ENCODE data around the gene PLXNA2. TPM values are rescaled to one million over a fixed set of nuclear protein-coding genes. Genes with fewer than 3 reads are reported as not detected.

Gene PLXNA2
- total RNA-seq, 4 donors from 2014 or later: 19.8 to 41.6 (median 27.9) TPM

DNA sequence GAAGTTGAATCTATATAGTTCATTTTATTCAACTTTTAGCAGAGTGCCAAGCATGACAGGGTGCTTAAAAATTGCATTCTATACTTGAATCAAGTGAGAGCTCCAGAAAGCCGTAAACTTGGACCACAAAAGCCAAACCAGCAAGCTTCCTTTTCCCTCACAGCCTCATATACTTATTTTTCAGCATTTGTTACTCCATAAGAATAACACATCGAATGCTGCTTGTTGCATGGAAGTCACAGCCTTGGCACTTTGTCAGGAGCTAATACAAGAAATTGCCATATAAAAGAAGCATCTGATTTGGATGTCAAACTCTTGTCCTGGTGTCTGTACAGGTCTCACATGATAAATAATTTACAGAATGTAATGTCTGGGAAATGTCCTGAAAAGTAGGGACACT is 87.4 kb downstream of the PLXNA2 start:
- no peaks in the 10 kb centered on the region for H3K27me3 ChIP-seq
- intact Hi-C loops (cut with DNase I): no loop called here
- no peaks in the 10 kb centered on the region for H3K36me3 ChIP-seq
- H3K4me1 ChIP-seq: peaks cover 44 to 99% (median 98%) of the 10 kb centered on the region in 4 donors
- 61% methylated on average over 2 of the region's 2 CpGs for WGBS
- H3K9me3 ChIP-seq: no peaks in the 10 kb centered on the region
- no peak overlapping the region for H3K27ac ChIP-seq (replicated peaks in 1 of 4)
- no peak for DNase-seq (ENCODE audit: extremely low spot score)
- H3K4me3 ChIP-seq: no peak overlapping the region
- TF ChIP-seq, protein P1, sequence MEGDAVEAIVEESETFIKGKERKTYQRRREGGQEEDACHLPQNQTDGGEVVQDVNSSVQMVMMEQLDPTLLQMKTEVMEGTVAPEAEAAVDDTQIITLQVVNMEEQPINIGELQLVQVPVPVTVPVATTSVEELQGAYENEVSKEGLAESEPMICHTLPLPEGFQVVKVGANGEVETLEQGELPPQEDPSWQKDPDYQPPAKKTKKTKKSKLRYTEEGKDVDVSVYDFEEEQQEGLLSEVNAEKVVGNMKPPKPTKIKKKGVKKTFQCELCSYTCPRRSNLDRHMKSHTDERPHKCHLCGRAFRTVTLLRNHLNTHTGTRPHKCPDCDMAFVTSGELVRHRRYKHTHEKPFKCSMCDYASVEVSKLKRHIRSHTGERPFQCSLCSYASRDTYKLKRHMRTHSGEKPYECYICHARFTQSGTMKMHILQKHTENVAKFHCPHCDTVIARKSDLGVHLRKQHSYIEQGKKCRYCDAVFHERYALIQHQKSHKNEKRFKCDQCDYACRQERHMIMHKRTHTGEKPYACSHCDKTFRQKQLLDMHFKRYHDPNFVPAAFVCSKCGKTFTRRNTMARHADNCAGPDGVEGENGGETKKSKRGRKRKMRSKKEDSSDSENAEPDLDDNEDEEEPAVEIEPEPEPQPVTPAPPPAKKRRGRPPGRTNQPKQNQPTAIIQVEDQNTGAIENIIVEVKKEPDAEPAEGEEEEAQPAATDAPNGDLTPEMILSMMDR (IDR thresholded peaks at IDR 0.05): no peak
- TF ChIP-seq POLR2A (IDR thresholded peaks at IDR 0.05; ENCODE audit: low read depth) (no peak), EP300 (IDR thresholded peaks at IDR 0.05) (no peak)

DNA sequence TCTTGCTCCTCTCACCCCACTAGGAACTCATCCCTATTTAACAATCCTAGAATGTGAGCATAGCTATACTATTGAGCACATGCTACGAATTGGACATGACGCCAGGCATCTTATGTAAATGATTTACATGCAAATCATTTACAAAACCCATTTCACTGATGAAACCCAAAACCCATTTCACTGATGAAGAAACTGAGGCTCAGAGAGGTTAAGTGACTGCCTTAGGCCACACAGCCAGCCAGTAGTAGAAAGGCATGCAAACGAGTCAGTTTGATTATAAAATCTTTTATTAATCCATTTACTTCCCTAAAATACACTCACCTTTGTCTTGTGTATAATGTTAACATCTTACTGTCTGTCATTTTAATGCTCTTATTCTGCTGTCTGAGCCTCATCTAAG is 87.9 kb downstream of the PLXNA2 start:
- no peaks in the 10 kb centered on the region for H3K27me3 ChIP-seq
- H3K9me3 ChIP-seq: no peaks in the 10 kb centered on the region
- H3K36me3 ChIP-seq: no peaks in the 10 kb centered on the region
- WGBS: 77% methylated on average over 3 of the region's 3 CpGs
- no peak for DNase-seq (ENCODE audit: extremely low spot score)
- intact Hi-C loops (cut with DNase I): no loop called here
- H3K4me3 ChIP-seq: no peak overlapping the region
- peaks cover 41 to 99% (median 98%) of the 10 kb centered on the region in 4 donors for H3K4me1 ChIP-seq
- no peak overlapping the region for H3K27ac ChIP-seq (replicated peaks in 1 of 4)
- no peak for TF ChIP-seq EP300 (IDR thresholded peaks at IDR 0.05)
- TF ChIP-seq, protein P1 (IDR thresholded peaks at IDR 0.05): no peak

DNA sequence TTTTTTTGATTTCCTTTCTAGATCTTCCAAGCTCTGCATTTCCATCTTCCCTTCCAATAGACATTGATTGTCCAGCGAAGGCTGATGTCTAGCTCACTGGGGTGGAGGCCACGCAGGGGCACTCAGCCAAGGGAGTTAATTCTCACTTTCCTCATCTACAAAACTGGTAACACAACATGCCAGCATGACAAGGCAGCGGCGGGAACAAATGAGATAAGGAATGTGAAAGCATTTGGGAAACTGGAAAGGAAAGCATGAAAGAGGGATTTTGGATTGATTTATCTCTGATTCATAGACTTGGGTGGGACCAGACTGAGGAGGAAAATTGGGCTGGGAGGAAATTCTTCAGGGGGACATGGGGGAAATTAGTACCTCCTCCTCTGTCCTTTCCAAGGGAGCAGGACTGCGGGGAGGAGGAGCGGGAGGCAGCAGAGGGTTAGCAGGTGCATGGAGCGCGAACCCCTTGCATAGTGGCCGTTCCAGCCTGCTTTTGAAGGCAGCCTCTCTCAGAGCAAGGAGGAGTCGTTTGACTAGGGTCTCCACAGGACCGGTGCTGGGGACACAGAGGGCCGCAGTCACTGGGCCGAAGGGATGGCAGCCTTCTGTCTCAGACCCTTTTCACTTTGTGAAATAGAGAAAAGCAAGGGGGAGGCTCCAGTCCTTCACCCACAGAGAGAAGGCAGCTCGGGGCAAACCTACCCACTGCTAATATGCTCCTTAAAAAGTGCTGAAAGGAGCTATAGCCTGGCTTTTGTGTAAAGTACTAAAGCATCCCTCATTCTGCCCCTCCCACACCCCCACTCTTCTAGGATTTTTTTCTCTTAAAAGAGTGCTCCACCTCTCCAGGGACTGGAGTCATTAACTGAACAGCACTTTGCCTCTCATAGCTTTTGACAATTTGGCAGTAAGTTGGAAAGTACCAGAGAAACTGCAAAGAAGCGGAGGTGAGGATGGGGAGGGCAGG is 89.2 kb downstream of the PLXNA2 start:
- Histone ChIP-seq H3K4me1 (peaks cover 39 to 99% (median 98%) of the 10 kb centered on the region in 4 donors), H3K27ac (replicated peaks in 1 of 4) (no peak overlapping the region), H3K4me3 (no peak overlapping the region), H3K36me3 (no peaks in the 10 kb centered on the region), H3K27me3 (no peaks in the 10 kb centered on the region), H3K9me3 (no peaks in the 10 kb centered on the region)
- TF ChIP-seq EP300 (IDR thresholded peaks at IDR 0.05) (no peak), POLR2AphosphoS5 (IDR thresholded peaks at IDR 0.05) (no peak), POLR2A (IDR thresholded peaks at IDR 0.05; ENCODE audit: low read depth) (no peak)
- TF ChIP-seq, protein P1 (IDR thresholded peaks at IDR 0.05): no peak
- 85% methylated on average over 15 of the region's 15 CpGs for WGBS
- DNase-seq (ENCODE audit: extremely low spot score): no peak
- intact Hi-C loops (cut with DNase I): no loop called here

DNA sequence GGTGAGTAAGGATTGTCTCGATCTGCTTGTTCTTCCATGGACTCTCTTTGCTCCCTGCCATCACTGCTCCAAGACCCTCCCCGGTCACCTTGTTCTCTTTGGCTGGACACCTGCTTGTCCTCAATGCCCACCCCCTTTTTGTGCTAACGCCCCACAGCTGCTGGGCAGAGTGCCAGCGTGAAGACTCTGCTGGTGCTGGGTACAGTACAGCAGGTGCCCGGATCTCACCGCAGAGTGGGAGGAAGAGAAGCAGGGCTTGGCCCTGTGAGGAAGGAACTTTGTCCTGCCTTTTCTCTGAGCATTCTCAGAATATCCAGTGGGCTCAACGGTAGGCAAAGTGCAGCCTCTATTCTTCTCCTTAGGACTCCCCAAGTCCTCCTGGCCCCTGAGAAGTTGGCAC is 90.1 kb downstream of the PLXNA2 start:
- DNase-seq (ENCODE audit: extremely low spot score): no peak
- Histone ChIP-seq H3K36me3 (no peaks in the 10 kb centered on the region), H3K4me1 (peaks cover 37 to 98% (median 97%) of the 10 kb centered on the region in 4 donors), H3K4me3 (no peak overlapping the region), H3K27me3 (no peaks in the 10 kb centered on the region), H3K27ac (replicated peaks in 1 of 4) (no peak overlapping the region), H3K9me3 (no peaks in the 10 kb centered on the region)
- WGBS: 63% methylated on average over 4 of the region's 7 CpGs
- TF ChIP-seq POLR2A (IDR thresholded peaks at IDR 0.05; ENCODE audit: low read depth) (no peak), EP300 (IDR thresholded peaks at IDR 0.05) (no peak), POLR2AphosphoS5 (IDR thresholded peaks at IDR 0.05) (no peak)
- TF ChIP-seq, protein P1 (IDR thresholded peaks at IDR 0.05): no peak
- intact Hi-C loops (cut with DNase I): no loop called here
